SK-N-SH (cell line): ENCODE results near the gene NUP43. TPM values are rescaled to one million over a fixed set of nuclear protein-coding genes. Genes with fewer than 3 reads are reported as not detected.

Experiments
- CTCF ChIA-PET: fragments of 300-600, 350-600 bp; formaldehyde crosslinking; extraction: SDS; loops from one replicate; lab custom pipeline; 2021; lab: Yijun Ruan, JAX
- POLR2A ChIA-PET: fragments of 350-600 bp; sonication (Branson Sonifier 250); formaldehyde crosslinking; extraction: SDS; loops from one replicate; lab custom pipeline; 2020; ENCODE audit warnings: antibody characterized with exemption, inconsistent platforms; lab: Yijun Ruan, JAX
- DNase-seq: peaks from one replicate; pipeline ENCODE4 v3.0.0; 2012
- H2AFZ ChIP-seq: fragments of 200-600 bp; sonication (generic); 2 replicates; pipeline ENCODE4 v1.8.1; 2016; ENCODE audit warnings: antibody characterized with exemption, mild to moderate bottlenecking, low read depth
- H3F3A ChIP-seq: fragments of 200-600 bp; sonication (generic); replicated peaks from 2 replicates; pipeline ENCODE3; 2016; ENCODE audit warnings: antibody characterized with exemption, mild to moderate bottlenecking; ENCODE audit not compliant: insufficient read depth
- H3K27ac ChIP-seq, 2 experiments: fragments of 200-500 bp in 1 of 2; fragments of 200-600 bp in 1 of 2; sonication (Bioruptor generic) in 1 of 2; sonication (generic), shearing (Covaris generic) in 1 of 2; 2 replicates each; pipeline versions ENCODE4 v1.5.1 to v1.6.1; 2014 to 2016; ENCODE audit warnings: low read depth in 2 of 2, inconsistent platforms in 1 of 2, low read length in 1 of 2, mild to moderate bottlenecking in 1 of 2, mixed read lengths in 1 of 2
- H3K27me3 ChIP-seq: fragments of 200-600 bp; sonication (generic), shearing (Covaris generic); 2 replicates; pipeline ENCODE4 v1.6.1; 2016; ENCODE audit warnings: mixed run types; ENCODE audit not compliant: insufficient read depth
- H3K36me3 ChIP-seq, 2 experiments: fragments of 200-500 bp in 1 of 2; fragments of 200-600 bp in 1 of 2; sonication (Bioruptor generic) in 1 of 2; sonication (generic) in 1 of 2; replicated peaks in 1 of 2; 2 replicates each; pipeline versions ENCODE3 to v1.5.1; 2014 to 2016; ENCODE audit warnings: low read length in 1 of 2, mild to moderate bottlenecking in 1 of 2; ENCODE audit not compliant: insufficient read depth in 2 of 2, control insufficient read depth in 1 of 2
- H3K4me1 ChIP-seq, 2 experiments: fragments of 200-500 bp in 1 of 2; fragments of 200-600 bp in 1 of 2; sonication (Bioruptor generic) in 1 of 2; sonication (generic), shearing (Covaris generic) in 1 of 2; 2 replicates each; pipeline versions ENCODE4 v1.5.1 to v1.6.1; 2014 to 2016; ENCODE audit warnings: low read depth in 1 of 2, low read length in 1 of 2, mixed run types in 1 of 2; ENCODE audit not compliant: insufficient read depth in 2 of 2, control insufficient read depth in 1 of 2
- H3K4me2 ChIP-seq: fragments of 200-600 bp; sonication (generic), shearing (Covaris generic); 2 replicates; pipeline ENCODE4 v1.6.1; 2017; ENCODE audit warnings: mixed run types
- H3K4me3 ChIP-seq, 2 experiments: fragments of 200-500 bp in 1 of 2; fragments of 200-600 bp in 1 of 2; sonication (Bioruptor generic) in 1 of 2; sonication (generic), shearing (Covaris generic) in 1 of 2; 2 replicates each; pipeline versions ENCODE4 v1.5.1 to v1.8.1; 2014 to 2016; ENCODE audit warnings: low read depth in 2 of 2, inconsistent platforms in 1 of 2, low read length in 1 of 2, mild to moderate bottlenecking in 1 of 2, mixed read lengths in 1 of 2, moderate library complexity in 1 of 2
- H3K79me2 ChIP-seq: fragments of 200-600 bp; sonication (generic); 2 replicates; pipeline ENCODE4 v1.8.1; 2017; ENCODE audit warnings: mild to moderate bottlenecking; ENCODE audit not compliant: insufficient read depth
- H3K9ac ChIP-seq: fragments of 200-600 bp; sonication (generic); 2 replicates; pipeline ENCODE4 v1.6.1; 2017; ENCODE audit warnings: mixed run types
- H3K9me2 ChIP-seq: fragments of 200-600 bp; sonication (generic); 2 replicates; pipeline ENCODE4 v1.6.1; 2017; ENCODE audit warnings: mixed run types
- H3K9me3 ChIP-seq: fragments of 200-600 bp; sonication (generic); 2 replicates; pipeline ENCODE4 v1.6.1; 2017; ENCODE audit warnings: mixed run types, mild to moderate bottlenecking, moderate library complexity
- H4K20me1 ChIP-seq: fragments of 200-600 bp; sonication (generic); 2 replicates; pipeline ENCODE4 v1.6.1; 2017; ENCODE audit warnings: mild to moderate bottlenecking, mixed run types; ENCODE audit not compliant: insufficient read depth
- EP300 ChIP-seq, 2 experiments: IDR thresholded peaks; 2 replicates each; pipeline versions ENCODE4 v1.4.0 to v1.6.1; 2012; ENCODE audit warnings: borderline replicate concordance in 1 of 2, low read depth in 1 of 2, low read length in 1 of 2
- FOXJ3 ChIP-seq: sonication (generic); formaldehyde crosslinking; IDR thresholded peaks from 2 replicates; pipeline ENCODE4 v1.5.1; 2020; ENCODE audit warnings: mild to moderate bottlenecking, missing genetic modification reagents
- FOXM1 ChIP-seq: IDR thresholded peaks from 2 replicates; pipeline ENCODE4 v1.4.0; 2012; ENCODE audit warnings: low read depth, mild to moderate bottlenecking
- MXI1 ChIP-seq: IDR thresholded peaks from 2 replicates; pipeline ENCODE4 v1.6.1; 2012; ENCODE audit warnings: mild to moderate bottlenecking, low read depth, low read length, improper control_type of control experiment
- NRF1 ChIP-seq: IDR thresholded peaks from 2 replicates; pipeline ENCODE4 v1.6.1; 2012; ENCODE audit warnings: low read depth, mild to moderate bottlenecking, low read length
- RAD21 ChIP-seq: IDR thresholded peaks from 2 replicates; pipeline ENCODE4 v1.6.1; 2012; ENCODE audit warnings: mild to moderate bottlenecking, low read length
- RCOR1 ChIP-seq: fragments of 150-350 bp; IDR thresholded peaks from 2 replicates; pipeline ENCODE4 v1.6.1; 2017; ENCODE audit warnings: antibody characterized with exemption, low read length
- RFX5 ChIP-seq: IDR thresholded peaks from 2 replicates; pipeline ENCODE4 v1.6.1; 2012; ENCODE audit warnings: mild to moderate bottlenecking, improper control_type of control experiment, low read length
- RXRA ChIP-seq: IDR thresholded peaks from 2 replicates; pipeline ENCODE4 v1.4.0; 2012; ENCODE audit warnings: low read depth, mild to moderate bottlenecking, borderline replicate concordance
- SIN3A ChIP-seq: IDR thresholded peaks from 2 replicates; pipeline ENCODE4 v1.6.1; 2012; ENCODE audit warnings: low read depth, mild to moderate bottlenecking, low read length, moderate library complexity, borderline replicate concordance
- SMC3 ChIP-seq: IDR thresholded peaks from 2 replicates; pipeline ENCODE4 v1.6.1; 2012; ENCODE audit warnings: low read depth, low read length, improper control_type of control experiment
- TAF1 ChIP-seq: IDR thresholded peaks from 2 replicates; pipeline ENCODE4 v1.6.1; 2012; ENCODE audit warnings: low read depth, mild to moderate bottlenecking, low read length, moderate library complexity, borderline replicate concordance
- TCF12 ChIP-seq: IDR thresholded peaks from 2 replicates; pipeline ENCODE4 v1.4.0; 2012
- TEAD4 ChIP-seq: IDR thresholded peaks from 2 replicates; pipeline ENCODE4 v1.4.0; 2012; ENCODE audit warnings: mild to moderate bottlenecking, borderline replicate concordance; ENCODE audit not compliant: insufficient read depth
- YY1 ChIP-seq: IDR thresholded peaks from 2 replicates; pipeline ENCODE4 v1.4.0; 2012; ENCODE audit warnings: low read depth, mild to moderate bottlenecking
- WGBS: methylation state at CpG from one replicate; pipeline ENCODE4 v1.1.6; 2017; ENCODE audit warnings: low lambda C conversion rate; 5-methylcytosine and 5-hydroxymethylcytosine counted together
- polyA plus RNA-seq, 3 experiments: library from polyadenylated mRNA; depleted of rRNA; stranded (reverse); fragments of >200 nt; gene quantifications; 2 replicates each; pipeline ENCODE4 v1.2.3, GENCODE V29; 2012
- TF ChIP-seq, protein P1 (sequence below): IDR thresholded peaks from 2 replicates; pipeline ENCODE4; 2012
- TF ChIP-seq, protein P2 (sequence below): fragments of 200-600 bp; sonication (generic); IDR thresholded peaks from 2 replicates; pipeline ENCODE4 v1.6.1; 2017; ENCODE audit warnings: antibody characterized with exemption, mild to moderate bottlenecking, moderate library complexity
- TF ChIP-seq, protein P3 (sequence below): IDR thresholded peaks from 2 replicates; pipeline ENCODE4 v1.4.0; 2012; ENCODE audit warnings: low read depth, borderline replicate concordance

The NUP43 gene
- polyA plus RNA-seq, 1 of the 3 experiments (the other 2 are of a cell fraction), result 10.1 TPM

DNA sequence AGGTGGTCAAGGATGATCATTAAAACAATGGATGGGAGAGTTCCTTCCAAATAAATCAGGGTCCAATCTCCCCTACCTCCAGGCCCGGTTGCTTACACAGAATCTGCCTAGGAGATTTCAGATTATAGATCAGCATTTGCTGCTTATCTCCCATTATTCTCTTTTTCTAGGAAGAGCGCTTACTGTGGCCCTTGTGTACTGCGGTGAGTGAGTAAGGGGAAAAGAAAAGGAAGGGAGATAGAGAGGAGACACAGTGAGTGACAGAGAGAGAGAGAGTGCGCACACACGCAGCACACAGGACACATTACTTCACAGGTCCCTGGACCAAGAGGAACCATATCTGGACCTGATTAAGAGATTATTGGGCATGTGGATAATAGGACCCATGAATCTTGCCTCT, 34.6 kb downstream of the NUP43 start:
- peaks cover 0 to 5% of the 10 kb centered on the region in 2 experiments for H3K36me3 ChIP-seq
- peaks cover 0 to 7% of the 10 kb centered on the region in 2 experiments; a peak in 2 of 4 replicates for H3K4me1 ChIP-seq
- H3F3A ChIP-seq, result no peaks in the 10 kb centered on the region
- ChIA-PET CTCF (no interaction called here), POLR2A (no interaction called here)
- peaks cover 66% of the 10 kb centered on the region for H4K20me1 ChIP-seq
- H3K9me3 ChIP-seq, result no peaks in the 10 kb centered on the region
- no peaks in the 10 kb centered on the region for H3K9me2 ChIP-seq
- peaks cover 100% of the 10 kb centered on the region for H3K79me2 ChIP-seq
- H3K9ac ChIP-seq, result no peak overlapping the region
- H3K27ac ChIP-seq, result no peak overlapping the region
- TF ChIP-seq, protein P1, sequence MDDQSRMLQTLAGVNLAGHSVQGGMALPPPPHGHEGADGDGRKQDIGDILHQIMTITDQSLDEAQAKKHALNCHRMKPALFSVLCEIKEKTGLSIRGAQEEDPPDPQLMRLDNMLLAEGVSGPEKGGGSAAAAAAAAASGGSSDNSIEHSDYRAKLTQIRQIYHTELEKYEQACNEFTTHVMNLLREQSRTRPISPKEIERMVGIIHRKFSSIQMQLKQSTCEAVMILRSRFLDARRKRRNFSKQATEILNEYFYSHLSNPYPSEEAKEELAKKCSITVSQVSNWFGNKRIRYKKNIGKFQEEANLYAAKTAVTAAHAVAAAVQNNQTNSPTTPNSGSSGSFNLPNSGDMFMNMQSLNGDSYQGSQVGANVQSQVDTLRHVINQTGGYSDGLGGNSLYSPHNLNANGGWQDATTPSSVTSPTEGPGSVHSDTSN, result no peak
- TF ChIP-seq RXRA, result no peak
- TF ChIP-seq, protein P2, sequence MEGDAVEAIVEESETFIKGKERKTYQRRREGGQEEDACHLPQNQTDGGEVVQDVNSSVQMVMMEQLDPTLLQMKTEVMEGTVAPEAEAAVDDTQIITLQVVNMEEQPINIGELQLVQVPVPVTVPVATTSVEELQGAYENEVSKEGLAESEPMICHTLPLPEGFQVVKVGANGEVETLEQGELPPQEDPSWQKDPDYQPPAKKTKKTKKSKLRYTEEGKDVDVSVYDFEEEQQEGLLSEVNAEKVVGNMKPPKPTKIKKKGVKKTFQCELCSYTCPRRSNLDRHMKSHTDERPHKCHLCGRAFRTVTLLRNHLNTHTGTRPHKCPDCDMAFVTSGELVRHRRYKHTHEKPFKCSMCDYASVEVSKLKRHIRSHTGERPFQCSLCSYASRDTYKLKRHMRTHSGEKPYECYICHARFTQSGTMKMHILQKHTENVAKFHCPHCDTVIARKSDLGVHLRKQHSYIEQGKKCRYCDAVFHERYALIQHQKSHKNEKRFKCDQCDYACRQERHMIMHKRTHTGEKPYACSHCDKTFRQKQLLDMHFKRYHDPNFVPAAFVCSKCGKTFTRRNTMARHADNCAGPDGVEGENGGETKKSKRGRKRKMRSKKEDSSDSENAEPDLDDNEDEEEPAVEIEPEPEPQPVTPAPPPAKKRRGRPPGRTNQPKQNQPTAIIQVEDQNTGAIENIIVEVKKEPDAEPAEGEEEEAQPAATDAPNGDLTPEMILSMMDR, result no peak
- no peak for TF ChIP-seq NRF1
- TF ChIP-seq, protein P3, sequence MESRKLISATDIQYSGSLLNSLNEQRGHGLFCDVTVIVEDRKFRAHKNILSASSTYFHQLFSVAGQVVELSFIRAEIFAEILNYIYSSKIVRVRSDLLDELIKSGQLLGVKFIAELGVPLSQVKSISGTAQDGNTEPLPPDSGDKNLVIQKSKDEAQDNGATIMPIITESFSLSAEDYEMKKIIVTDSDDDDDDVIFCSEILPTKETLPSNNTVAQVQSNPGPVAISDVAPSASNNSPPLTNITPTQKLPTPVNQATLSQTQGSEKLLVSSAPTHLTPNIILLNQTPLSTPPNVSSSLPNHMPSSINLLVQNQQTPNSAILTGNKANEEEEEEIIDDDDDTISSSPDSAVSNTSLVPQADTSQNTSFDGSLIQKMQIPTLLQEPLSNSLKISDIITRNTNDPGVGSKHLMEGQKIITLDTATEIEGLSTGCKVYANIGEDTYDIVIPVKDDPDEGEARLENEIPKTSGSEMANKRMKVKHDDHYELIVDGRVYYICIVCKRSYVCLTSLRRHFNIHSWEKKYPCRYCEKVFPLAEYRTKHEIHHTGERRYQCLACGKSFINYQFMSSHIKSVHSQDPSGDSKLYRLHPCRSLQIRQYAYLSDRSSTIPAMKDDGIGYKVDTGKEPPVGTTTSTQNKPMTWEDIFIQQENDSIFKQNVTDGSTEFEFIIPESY, result no peak
- no peak for TF ChIP-seq RFX5
- no peak for TF ChIP-seq FOXJ3
- TF ChIP-seq TEAD4, result no peak
- no peak for TF ChIP-seq SIN3A
- TF ChIP-seq EP300 (IDR thresholded peaks at IDR 0.05; ENCODE audit: borderline replicate concordance in 1 of 2, low read depth in 1 of 2, low read length in 1 of 2), result no peak
- TF ChIP-seq YY1, result no peak
- no peak for TF ChIP-seq MXI1
- no peak for TF ChIP-seq TCF12
- TF ChIP-seq TAF1, result no peak
- TF ChIP-seq RAD21, result no peak
- TF ChIP-seq FOXM1, result no peak
- no peak for TF ChIP-seq SMC3
- no peak for TF ChIP-seq RCOR1
- TF ChIP-seq, all 33 proteins: peak for 0
- H3K4me2 ChIP-seq, result no peak overlapping the region
- 96% methylated on average over 5 of the region's 5 CpGs for WGBS
- no peak overlapping the region for H2AFZ ChIP-seq
- DNase-seq, result no peak
- no peak overlapping the region for H3K4me3 ChIP-seq
- no peaks in the 10 kb centered on the region for H3K27me3 ChIP-seq
